NB4 (cell line): Measurements from ENCODE around the gene SLC25A31.

Experiments
- TF ChIP-seq, protein P1 (sequence below): IDR thresholded peaks from one replicate; pipeline ENCODE4 v1.5.1; 2012; ENCODE audit warnings: low read depth, low read length
- TF ChIP-seq, protein P2 (sequence below): IDR thresholded peaks from 2 replicates; pipeline ENCODE4 v1.6.1; 2011; ENCODE audit warnings: low read depth, low read length

DNA sequence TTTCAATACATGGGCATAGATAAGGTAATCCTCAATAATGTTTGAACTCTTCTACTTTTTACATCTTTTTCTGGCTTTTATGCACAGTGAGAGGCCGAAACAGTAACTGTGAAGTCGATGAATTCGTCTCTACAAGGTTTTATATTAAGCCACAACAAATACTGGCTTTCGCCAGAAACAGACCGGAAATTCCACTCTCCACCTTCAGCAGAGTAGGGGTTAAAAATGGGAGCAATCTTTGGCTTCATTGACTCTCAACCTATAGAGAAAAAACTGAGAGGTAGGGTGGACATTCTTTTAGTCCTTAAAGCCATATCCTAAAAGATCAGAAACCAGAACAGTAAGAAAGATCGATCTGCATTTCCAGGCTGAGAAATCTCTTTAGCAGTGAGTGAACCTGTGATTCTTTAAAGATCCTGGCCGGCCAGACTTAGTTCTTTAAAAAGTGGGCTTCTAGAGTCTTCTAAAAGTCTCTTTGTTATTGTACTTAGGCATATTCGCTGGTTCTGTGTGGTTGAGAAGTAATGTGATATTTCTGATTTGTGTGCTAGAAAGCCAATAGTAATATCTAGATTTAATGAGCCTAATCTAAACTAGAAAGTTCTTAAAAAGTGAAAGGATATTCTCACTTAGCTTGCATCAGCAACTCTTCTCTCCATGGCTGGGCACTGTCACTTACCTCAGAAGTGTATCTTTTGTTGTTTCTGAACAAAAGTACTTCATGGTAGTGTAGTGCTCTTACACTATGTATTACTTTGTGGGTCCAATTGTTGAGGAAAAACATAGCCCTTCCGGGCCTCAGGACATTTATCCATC lies 54.0 kb downstream of the SLC25A31 start:
- TF ChIP-seq, protein P1, sequence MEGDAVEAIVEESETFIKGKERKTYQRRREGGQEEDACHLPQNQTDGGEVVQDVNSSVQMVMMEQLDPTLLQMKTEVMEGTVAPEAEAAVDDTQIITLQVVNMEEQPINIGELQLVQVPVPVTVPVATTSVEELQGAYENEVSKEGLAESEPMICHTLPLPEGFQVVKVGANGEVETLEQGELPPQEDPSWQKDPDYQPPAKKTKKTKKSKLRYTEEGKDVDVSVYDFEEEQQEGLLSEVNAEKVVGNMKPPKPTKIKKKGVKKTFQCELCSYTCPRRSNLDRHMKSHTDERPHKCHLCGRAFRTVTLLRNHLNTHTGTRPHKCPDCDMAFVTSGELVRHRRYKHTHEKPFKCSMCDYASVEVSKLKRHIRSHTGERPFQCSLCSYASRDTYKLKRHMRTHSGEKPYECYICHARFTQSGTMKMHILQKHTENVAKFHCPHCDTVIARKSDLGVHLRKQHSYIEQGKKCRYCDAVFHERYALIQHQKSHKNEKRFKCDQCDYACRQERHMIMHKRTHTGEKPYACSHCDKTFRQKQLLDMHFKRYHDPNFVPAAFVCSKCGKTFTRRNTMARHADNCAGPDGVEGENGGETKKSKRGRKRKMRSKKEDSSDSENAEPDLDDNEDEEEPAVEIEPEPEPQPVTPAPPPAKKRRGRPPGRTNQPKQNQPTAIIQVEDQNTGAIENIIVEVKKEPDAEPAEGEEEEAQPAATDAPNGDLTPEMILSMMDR = no peak
- TF ChIP-seq, protein P2, sequence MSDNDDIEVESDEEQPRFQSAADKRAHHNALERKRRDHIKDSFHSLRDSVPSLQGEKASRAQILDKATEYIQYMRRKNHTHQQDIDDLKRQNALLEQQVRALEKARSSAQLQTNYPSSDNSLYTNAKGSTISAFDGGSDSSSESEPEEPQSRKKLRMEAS = no peak
